Vagina (tissue), 2 donors: ENCODE results near the gene TPSAB1. TPM values are rescaled to one million over a fixed set of nuclear protein-coding genes. Genes with fewer than 3 reads are reported as not detected.

ENCODE experiments used
- DNase-seq, 2 donors: peaks; one replicate each; pipeline ENCODE4 v3.0.0-alpha.2; 2017; ENCODE audit errors: extremely low spot score in 2 of 2
- H3K27ac ChIP-seq: fragments of 200-600 bp; sonication (generic); one replicate; pipeline ENCODE4 v1.5.1; 2019
- H3K27me3 ChIP-seq: fragments of 200-600 bp; sonication (generic); one replicate; pipeline ENCODE4 v1.5.1; 2019
- H3K36me3 ChIP-seq, 2 donors: fragments of 200-600 bp; sonication (generic); one replicate each; pipeline ENCODE4 v1.5.1; 2017 to 2019
- H3K4me1 ChIP-seq: fragments of 200-600 bp; sonication (generic); one replicate; pipeline ENCODE4 v1.5.1; 2019
- H3K4me3 ChIP-seq, 2 donors: fragments of 200-600 bp; sonication (generic); 1 replicate in 1 of 2; 2 replicates in 1 of 2; pipeline ENCODE4 v1.5.1; 2016 to 2019
- H3K9me3 ChIP-seq: fragments of 200-600 bp; sonication (generic); one replicate; pipeline ENCODE4 v1.5.1; 2019
- POLR2A ChIP-seq, 2 donors: fragments of 450-650 bp; IDR thresholded peaks; one replicate each; pipeline ENCODE4 v1.6.1; 2017; ENCODE audit warnings: antibody characterized with exemption in 2 of 2, mild to moderate bottlenecking in 2 of 2, moderate library complexity in 2 of 2
- POLR2AphosphoS5 ChIP-seq, 2 donors: sonication (generic); formaldehyde crosslinking; IDR thresholded peaks; one replicate each; pipeline ENCODE4 v1.9.0; 2017; ENCODE audit warnings: antibody characterized with exemption in 2 of 2, mild to moderate bottlenecking in 2 of 2, low read depth in 1 of 2; ENCODE audit not compliant: insufficient read depth in 1 of 2
- intact Hi-C: fragments of 100-400 bp; cut with DNase I; formaldehyde crosslinking; loops from one replicate; pipeline ENCODE4 v1.15.1; 2023
- total RNA-seq: library from RNA; depleted of rRNA; stranded (reverse); fragments of >200 nt; gene quantifications from one replicate; pipeline ENCODE4 v1.2.3, GENCODE V29; 2016
- TF ChIP-seq, protein P1 (sequence below), 3 experiments: fragments of 450-650 bp in 2 of 3; fragments of 200-600 bp in 1 of 3; sonication (generic) in 1 of 3; IDR thresholded peaks; one replicate each; pipeline ENCODE4 v1.5.1; 2017 to 2019; ENCODE audit warnings: antibody characterized with exemption in 3 of 3, mild to moderate bottlenecking in 2 of 3, moderate library complexity in 2 of 3

TPSAB1 gene
- total RNA-seq, 1 donor from 2014 or later = 70.0 TPM

DNA sequence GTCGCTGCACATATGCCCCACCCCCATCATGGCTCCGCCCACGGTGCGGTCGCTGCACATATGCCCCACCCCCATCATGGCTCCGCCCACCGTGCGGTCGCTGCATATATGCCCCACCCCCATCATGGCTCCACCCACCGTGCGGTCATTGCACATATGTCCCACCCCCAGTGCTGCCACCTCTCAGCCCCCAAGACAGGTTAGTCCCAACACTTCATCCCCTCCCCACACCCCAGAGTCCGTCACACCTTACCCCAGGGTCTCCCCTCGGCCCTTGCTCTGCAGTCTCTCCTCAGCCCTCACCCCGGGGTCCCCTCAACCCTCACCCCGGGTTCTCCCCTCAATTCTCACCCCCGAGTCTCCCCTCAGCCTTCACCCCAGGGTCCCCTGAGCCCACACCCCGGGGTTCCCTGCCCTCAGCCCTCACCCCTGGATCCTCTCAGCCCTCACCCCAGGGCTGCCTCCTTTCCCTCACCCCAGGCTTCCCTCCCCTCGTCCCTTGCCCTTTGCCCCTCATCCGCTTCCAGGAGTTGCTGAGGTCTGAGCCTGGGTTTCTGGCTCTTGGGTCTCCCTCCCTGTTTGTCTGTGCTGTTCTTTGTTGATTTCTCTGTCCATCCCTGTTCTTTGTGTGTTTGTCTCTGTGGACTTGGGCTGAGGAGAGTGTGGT is 41.0 kb upstream of the TPSAB1 start:
- no peaks in the 10 kb centered on the region for H3K27me3 ChIP-seq
- DNase-seq = no peak
- H3K4me1 ChIP-seq = no peaks in the 10 kb centered on the region
- H3K27ac ChIP-seq = no peak overlapping the region
- intact Hi-C loops = no loop called here
- TF ChIP-seq POLR2A (IDR thresholded peaks at IDR 0.05) (no peak), POLR2AphosphoS5 (IDR thresholded peaks at IDR 0.05; ENCODE audit: insufficient read depth in 1 of 2, low read depth in 1 of 2) (no peak)
- TF ChIP-seq, protein P1, sequence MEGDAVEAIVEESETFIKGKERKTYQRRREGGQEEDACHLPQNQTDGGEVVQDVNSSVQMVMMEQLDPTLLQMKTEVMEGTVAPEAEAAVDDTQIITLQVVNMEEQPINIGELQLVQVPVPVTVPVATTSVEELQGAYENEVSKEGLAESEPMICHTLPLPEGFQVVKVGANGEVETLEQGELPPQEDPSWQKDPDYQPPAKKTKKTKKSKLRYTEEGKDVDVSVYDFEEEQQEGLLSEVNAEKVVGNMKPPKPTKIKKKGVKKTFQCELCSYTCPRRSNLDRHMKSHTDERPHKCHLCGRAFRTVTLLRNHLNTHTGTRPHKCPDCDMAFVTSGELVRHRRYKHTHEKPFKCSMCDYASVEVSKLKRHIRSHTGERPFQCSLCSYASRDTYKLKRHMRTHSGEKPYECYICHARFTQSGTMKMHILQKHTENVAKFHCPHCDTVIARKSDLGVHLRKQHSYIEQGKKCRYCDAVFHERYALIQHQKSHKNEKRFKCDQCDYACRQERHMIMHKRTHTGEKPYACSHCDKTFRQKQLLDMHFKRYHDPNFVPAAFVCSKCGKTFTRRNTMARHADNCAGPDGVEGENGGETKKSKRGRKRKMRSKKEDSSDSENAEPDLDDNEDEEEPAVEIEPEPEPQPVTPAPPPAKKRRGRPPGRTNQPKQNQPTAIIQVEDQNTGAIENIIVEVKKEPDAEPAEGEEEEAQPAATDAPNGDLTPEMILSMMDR (IDR thresholded peaks at IDR 0.05) = no peak
- H3K36me3 ChIP-seq = no peaks in the 10 kb centered on the region
- H3K9me3 ChIP-seq = no peaks in the 10 kb centered on the region
- H3K4me3 ChIP-seq = no peak overlapping the region

DNA sequence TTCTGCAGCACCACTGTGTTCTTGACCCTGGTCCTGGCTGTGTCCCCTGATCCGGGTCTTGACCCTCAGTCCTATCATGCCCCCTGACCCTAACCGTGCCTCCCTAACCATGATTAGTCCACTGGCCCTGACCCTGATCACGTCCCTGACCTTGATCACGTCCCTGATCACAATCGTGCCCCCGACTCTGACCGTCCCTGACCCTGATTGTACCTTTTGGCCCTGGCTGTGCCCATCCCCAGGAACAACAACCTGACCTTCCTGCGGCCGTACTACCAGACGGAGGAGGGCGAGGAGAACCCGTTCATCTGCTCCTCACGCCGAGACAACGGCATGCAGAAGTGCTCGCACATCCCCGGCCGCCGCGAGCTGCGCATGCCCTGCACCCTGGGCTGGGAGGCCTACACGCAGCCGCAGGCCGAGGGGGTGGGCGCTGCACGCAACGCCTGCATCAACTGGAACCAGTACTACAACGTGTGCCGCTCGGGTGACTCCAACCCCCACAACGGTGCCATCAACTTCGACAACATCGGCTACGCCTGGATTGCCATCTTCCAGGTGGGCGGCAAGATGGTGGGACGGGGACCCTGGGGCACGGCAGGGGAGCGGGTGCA is 40.4 kb upstream of the TPSAB1 start:
- H3K4me1 ChIP-seq = no peaks in the 10 kb centered on the region
- no peaks in the 10 kb centered on the region for H3K9me3 ChIP-seq
- no peaks in the 10 kb centered on the region for H3K36me3 ChIP-seq
- no peak overlapping the region for H3K4me3 ChIP-seq
- intact Hi-C loops = no loop called here
- H3K27ac ChIP-seq = no peak overlapping the region
- TF ChIP-seq POLR2A (IDR thresholded peaks at IDR 0.05) = no peak
- TF ChIP-seq, protein P1 (IDR thresholded peaks at IDR 0.05) = no peak
- no peak for TF ChIP-seq POLR2AphosphoS5 (IDR thresholded peaks at IDR 0.05; ENCODE audit: insufficient read depth in 1 of 2, low read depth in 1 of 2)
- no peaks in the 10 kb centered on the region for H3K27me3 ChIP-seq
- DNase-seq = no peak

- Histone ChIP-seq H3K9me3 (no peaks in the 10 kb centered on the region), H3K36me3 (no peaks in the 10 kb centered on the region), H3K27ac (no peak overlapping the region), H3K4me3 (no peak overlapping the region), H3K4me1 (no peaks in the 10 kb centered on the region), H3K27me3 (no peaks in the 10 kb centered on the region)
- no peak for DNase-seq
- TF ChIP-seq, protein P1 (IDR thresholded peaks at IDR 0.05) = no peak
- TF ChIP-seq POLR2A (IDR thresholded peaks at IDR 0.05) (no peak), POLR2AphosphoS5 (IDR thresholded peaks at IDR 0.05; ENCODE audit: insufficient read depth in 1 of 2, low read depth in 1 of 2) (no peak)
- intact Hi-C loops = no loop called here
Observed at GRCh38 chr16:1201444-1201843, 39.1 kb upstream of the TPSAB1 start.

GRCh38 chr16:1202274-1202673 is 38.2 kb upstream of the TPSAB1 start:
- Histone ChIP-seq H3K9me3 (no peaks in the 10 kb centered on the region), H3K36me3 (no peaks in the 10 kb centered on the region), H3K4me3 (no peak overlapping the region), H3K27ac (no peak overlapping the region), H3K4me1 (no peaks in the 10 kb centered on the region), H3K27me3 (no peaks in the 10 kb centered on the region)
- DNase-seq = no peak
- intact Hi-C loops = no loop called here
- no peak for TF ChIP-seq POLR2AphosphoS5 (IDR thresholded peaks at IDR 0.05; ENCODE audit: insufficient read depth in 1 of 2, low read depth in 1 of 2)
- no peak for TF ChIP-seq POLR2A (IDR thresholded peaks at IDR 0.05)
- TF ChIP-seq, protein P1 (IDR thresholded peaks at IDR 0.05) = no peak

GRCh38 chr16:1204933-1205332 is 35.6 kb upstream of the TPSAB1 start:
- H3K4me3 ChIP-seq = no peak overlapping the region
- H3K4me1 ChIP-seq = no peaks in the 10 kb centered on the region
- H3K9me3 ChIP-seq = no peaks in the 10 kb centered on the region
- no peaks in the 10 kb centered on the region for H3K36me3 ChIP-seq
- no peaks in the 10 kb centered on the region for H3K27me3 ChIP-seq
- DNase-seq = no peak
- no peak overlapping the region for H3K27ac ChIP-seq
- intact Hi-C loops = no loop called here
- TF ChIP-seq POLR2AphosphoS5 (IDR thresholded peaks at IDR 0.05; ENCODE audit: insufficient read depth in 1 of 2, low read depth in 1 of 2) (no peak), POLR2A (IDR thresholded peaks at IDR 0.05) (no peak)
- TF ChIP-seq, protein P1 (IDR thresholded peaks at IDR 0.05) = no peak
